CD4-positive, alpha-beta T cell treated with Interleukin-21 for 1 hour (primary cell): Measurements from ENCODE around the gene LCA5.
"Not testable (repeated sequence)": the region's sequence is repeated elsewhere in the genome, so short reads cannot be mapped to it uniquely, and the experiment has no call there.

Experiments
- DNase-seq: peaks from one replicate; pipeline ENCODE4 v3.0.0-alpha.2; 2020

Gene LCA5

GRCh38 chr6:79536954-79537747, at the start of gene LCA5:
LCA5 (minus strand) TSS chr6:79537430; CDS start chr6:79518894, 18,536 bp downstream.
- DNase-seq: peak; percentile 87

- DNase-seq: no peak
Observed at GRCh38 chr6:79586548-79586947, 49.3 kb upstream of the LCA5 start.

- DNase-seq: no peak
Observed at GRCh38 chr6:79584332-79584731, 47.1 kb upstream of the LCA5 start.

GRCh38 chr6:79577926-79578325, 40.7 kb upstream of the LCA5 start:
- not testable (repeated sequence) for DNase-seq

- no peak for DNase-seq
Observed at GRCh38 chr6:79574630-79575225, 37.5 kb upstream of the LCA5 start.

- DNase-seq: no peak
Observed at GRCh38 chr6:79574174-79574573, 36.9 kb upstream of the LCA5 start.

GRCh38 chr6:79571030-79571367, 33.8 kb upstream of the LCA5 start:
- no peak for DNase-seq

- DNase-seq: peak; percentile 27
Observed at GRCh38 chr6:79570129-79571029, 33.1 kb upstream of the LCA5 start.

GRCh38 chr6:79568996-79569395, 31.8 kb upstream of the LCA5 start:
- no peak for DNase-seq

GRCh38 chr6:79564636-79565035, 27.4 kb upstream of the LCA5 start:
- no peak for DNase-seq

GRCh38 chr6:79559706-79560105, 22.5 kb upstream of the LCA5 start:
- DNase-seq: no peak

GRCh38 chr6:79557673-79558467, 20.6 kb upstream of the LCA5 start:
- DNase-seq: no peak

GRCh38 chr6:79554305-79554704, 17.1 kb upstream of the LCA5 start:
- no peak for DNase-seq

- DNase-seq: no peak
Observed at GRCh38 chr6:79551401-79551800, 14.2 kb upstream of the LCA5 start.

GRCh38 chr6:79548304-79548703, 11.1 kb upstream of the LCA5 start:
- no peak for DNase-seq

- DNase-seq: no peak
Observed at GRCh38 chr6:79546186-79546585, 9.0 kb upstream of the LCA5 start.

GRCh38 chr6:79544939-79545450, 7.8 kb upstream of the LCA5 start:
- peak; percentile 37 for DNase-seq

- DNase-seq: no peak
Observed at GRCh38 chr6:79544299-79544927, 7.2 kb upstream of the LCA5 start.

- no peak for DNase-seq
Observed at GRCh38 chr6:79543886-79544285, 6.7 kb upstream of the LCA5 start.

- DNase-seq: no peak
Observed at GRCh38 chr6:79543411-79543810, 6.2 kb upstream of the LCA5 start.

GRCh38 chr6:79538106-79538971, 1.1 kb upstream of the LCA5 start:
- DNase-seq: no peak
